T-cell (primary cell): Measurements from ENCODE around the gene ATR. TPM values are rescaled to one million over a fixed set of nuclear protein-coding genes. Genes with fewer than 3 reads are reported as not detected.
"Not testable (repeated sequence)": the region's sequence is repeated elsewhere in the genome, so short reads cannot be mapped to it uniquely, and the experiment has no call there.

Experiments
- ATAC-seq, 4 experiments: fragments of 200-7000 bp in 3 of 4; fragments of 150-1000 bp in 1 of 4; cut with Tn5 transposase; replicated peaks in 1 of 4; 1 replicate in 3 of 4; 2 replicates in 1 of 4; pipeline ENCODE4 v1.10.0; 2021; ENCODE audit warnings: moderate library complexity in 3 of 4, mild to moderate bottlenecking in 2 of 4, moderate number of reproducible peaks in 1 of 4
- CTCF ChIA-PET, 2 donors: fragments of 300-600 bp; sonication (Branson Sonifier 250); formaldehyde crosslinking; loops; one replicate each; lab custom pipeline; 2022; ENCODE audit warnings: antibody characterized with exemption in 2 of 2; lab: Charles Lee
- POLR2A ChIA-PET, 2 donors: fragments of 300-600 bp; sonication (Branson Sonifier 250); formaldehyde crosslinking; loops; one replicate each; lab custom pipeline; 2022; ENCODE audit warnings: antibody characterized with exemption in 2 of 2; lab: Charles Lee
- DNase-seq, 35 experiments: peaks; one replicate each; pipeline versions ENCODE4 v3.0.0 to v3.0.0-alpha.2; 2013 to 2023
- H3K27ac ChIP-seq: one replicate; pipeline ENCODE4 v1.5.1; 2013; ENCODE audit warnings: low read length
- H3K27me3 ChIP-seq, 2 experiments: replicated peaks in 1 of 2; 1 replicate in 1 of 2; 2 replicates in 1 of 2; pipeline versions ENCODE4 v1.6.1 to v1.7.0; 2013; ENCODE audit warnings: low read length in 1 of 2, mixed read lengths in 1 of 2; ENCODE audit not compliant: control insufficient read depth in 2 of 2, insufficient read depth in 2 of 2; ENCODE audit errors: extremely low read depth in 1 of 2
- H3K36me3 ChIP-seq, 2 donors: 1 replicate in 1 of 2; 2 replicates in 1 of 2; pipeline versions ENCODE4 v1.6.1 to v1.7.0; 2013; ENCODE audit warnings: low read length in 1 of 2; ENCODE audit not compliant: control insufficient read depth in 2 of 2, insufficient read depth in 1 of 2; ENCODE audit errors: extremely low read depth in 1 of 2
- H3K4me1 ChIP-seq, 2 experiments: 1 replicate in 1 of 2; 2 replicates in 1 of 2; pipeline versions ENCODE4 v1.6.1 to v1.7.0; 2013; ENCODE audit warnings: low read length in 2 of 2, mixed read lengths in 1 of 2; ENCODE audit not compliant: insufficient read depth in 2 of 2, control insufficient read depth in 1 of 2; ENCODE audit errors: extremely low read depth in 1 of 2
- H3K4me3 ChIP-seq, 2 donors: 1 replicate in 1 of 2; 2 replicates in 1 of 2; pipeline versions ENCODE4 v1.5.1 to v1.7.0; 2013; ENCODE audit warnings: mild to moderate bottlenecking in 2 of 2, low read length in 1 of 2, moderate library complexity in 1 of 2; ENCODE audit not compliant: control insufficient read depth in 1 of 2; ENCODE audit errors: extremely low read depth in 1 of 2
- H3K9me3 ChIP-seq: 2 replicates; pipeline ENCODE4 v1.7.0; 2013
- H3K27ac Mint-ChIP-seq, 2 donors: one replicate each; pipeline ENCODE4 v1.8.0; 2020 to 2021; ENCODE audit warnings: mild to moderate bottlenecking in 2 of 2, mixed read lengths in 2 of 2
- H3K27me3 Mint-ChIP-seq, 2 donors: one replicate each; pipeline ENCODE4 v1.8.0; 2021 to 2022; ENCODE audit warnings: mixed read lengths in 2 of 2
- H3K36me3 Mint-ChIP-seq: one replicate; pipeline ENCODE4 v1.8.0; 2021; ENCODE audit warnings: mixed read lengths
- H3K4me1 Mint-ChIP-seq, 3 donors: one replicate each; pipeline ENCODE4 v1.8.0; 2020 to 2022; ENCODE audit warnings: mixed read lengths in 3 of 3, mild to moderate bottlenecking in 1 of 3
- H3K4me3 Mint-ChIP-seq, 3 donors: one replicate each; pipeline ENCODE4 v1.8.0; 2020 to 2022; ENCODE audit warnings: mild to moderate bottlenecking in 3 of 3, mixed read lengths in 3 of 3, moderate library complexity in 3 of 3
- H3K9me3 Mint-ChIP-seq, 3 donors: one replicate each; pipeline ENCODE4 v1.8.0; 2020 to 2022; ENCODE audit warnings: mixed read lengths in 3 of 3
- WGBS: methylation state at CpG from one replicate; pipeline ENCODE4 v1.1.5; 2013; ENCODE audit warnings: missing lambda C conversion rate; ENCODE audit not compliant: insufficient coverage; 5-methylcytosine and 5-hydroxymethylcytosine counted together
- total RNA-seq, 35 experiments: library from RNA in 6 of 35; stranded (reverse) in 6 of 35; fragments of 120-200 nt in 1 of 35; gene quantifications; one replicate each; pipeline versions ENCODE4 v1.2.1 to v1.2.4 and lab custom pipeline; 2013 to 2026

The ATR gene
- total RNA-seq, 5 donors from 2014 or later (not counting 1 experiment from before 2014, with no cell fraction given), result 32.8 to 40.9 (median 36.3) TPM

DNA sequence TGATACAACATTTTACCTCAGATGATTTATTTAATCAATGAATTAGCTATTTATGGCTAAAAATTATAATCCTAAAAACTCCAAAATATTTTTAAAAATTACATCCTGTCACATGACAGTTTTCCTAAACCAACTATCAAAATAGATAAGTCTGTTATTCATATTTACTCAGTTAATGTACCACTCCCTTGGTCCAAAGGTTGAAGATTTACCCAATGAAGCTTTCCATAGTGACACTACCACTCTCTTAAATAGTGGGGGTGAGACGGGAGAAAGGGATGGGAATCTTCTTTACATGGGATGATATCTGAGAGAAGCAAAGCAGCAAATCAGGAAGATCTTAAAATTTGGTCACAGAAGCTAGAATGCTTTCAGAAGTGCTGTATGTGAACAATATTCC lies 161.2 kb downstream of the ATR start:
- Mint-ChIP-seq H3K9me3 (no peaks in the 10 kb centered on the region), H3K4me3 (no peak overlapping the region), H3K36me3 (peaks cover 61% of the 10 kb centered on the region), H3K4me1 (no peaks in the 10 kb centered on the region), H3K27me3 (no peaks in the 10 kb centered on the region), H3K27ac (no peak overlapping the region)
- peaks cover 7 to 73% of the 10 kb centered on the region in 2 donors for H3K36me3 ChIP-seq
- H3K4me1 ChIP-seq, result no peaks in the 10 kb centered on the region
- H3K4me3 ChIP-seq, result no peak overlapping the region
- ATAC-seq, result no peak
- ChIA-PET CTCF (no interaction called here), POLR2A (no interaction called here)
- WGBS, result no CpG with 5 or more reads among the region's 1 CpG
- H3K27me3 ChIP-seq, result no peaks in the 10 kb centered on the region
- DNase-seq, result no peak
- H3K9me3 ChIP-seq, result no peaks in the 10 kb centered on the region
- H3K27ac ChIP-seq, result no peak overlapping the region

DNA sequence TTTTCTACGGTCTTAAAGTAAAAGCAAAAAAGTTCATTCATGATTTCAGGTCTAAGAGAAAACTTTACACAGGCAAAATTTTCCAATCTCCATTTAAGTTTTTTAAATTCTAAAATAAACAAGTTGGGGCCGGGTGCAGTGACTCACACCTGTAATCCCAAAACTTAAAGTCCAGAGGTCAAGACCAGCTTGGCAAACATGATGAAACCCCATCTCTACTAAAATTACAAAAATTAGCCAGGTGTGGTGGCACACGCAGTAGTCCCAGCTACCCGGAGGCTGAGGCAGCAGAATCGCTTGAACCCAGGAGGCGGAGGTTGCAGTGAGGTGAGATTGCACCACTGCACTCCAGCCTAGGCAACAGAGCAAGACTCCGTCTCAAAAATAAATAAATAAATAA lies 178.0 kb downstream of the ATR start:
- H3K27ac Mint-ChIP-seq, H3K4me3 Mint-ChIP-seq, ATAC-seq, H3K27me3 Mint-ChIP-seq, H3K9me3 Mint-ChIP-seq, H3K4me1 Mint-ChIP-seq, H3K27ac ChIP-seq, H3K4me1 ChIP-seq, DNase-seq, H3K27me3 ChIP-seq, H3K4me3 ChIP-seq, H3K9me3 ChIP-seq: not testable (repeated sequence)
- POLR2A ChIA-PET, result interaction anchor here in 1 of 2 donors (0.5 kb wide), 1 partner anchor 124 kb away, joined by 4 read pairs; no protein-coding TSS in a partner anchor
- peaks cover 65% of the 10 kb centered on the region for H3K36me3 Mint-ChIP-seq
- 95% methylated on average over 2 of the region's 7 CpGs for WGBS
- peaks cover 18 to 59% of the 10 kb centered on the region in 2 donors for H3K36me3 ChIP-seq
- CTCF ChIA-PET, result interaction anchor here in 1 of 2 donors (0.6 kb wide), 1 partner anchor 710 kb away, joined by 3 read pairs; no protein-coding TSS in a partner anchor

Other genes with a start within 250 kb of the ATR start
- 100 to 1,000 TPM in 2 of 5 donors, 10 to 100 TPM in 3; 67.8 to 118 (median 84.0) TPM for gene XRN1, start 130.7 kb downstream of the ATR start, total RNA-seq
- 1 to 10 TPM in 4 of 5 donors, under 1 TPM in 1; 0.84 to 3.6 (median 1.8) TPM for gene PLS1, start 17.7 kb upstream of the ATR start, total RNA-seq
- gene TRPC1, start 145.3 kb upstream of the ATR start, total RNA-seq, result 1 to 10 TPM; 3.9 to 7.5 (median 4.4) TPM